Fibroblast of mammary gland (primary cell): ENCODE measurements around the gene LRRC1.

Experiments
- DNase-seq: peaks from one replicate; pipeline ENCODE4 v3.0.0-alpha.2; 2010; ENCODE audit warnings: low read depth
- H3K4me3 ChIP-seq: 2 replicates; pipeline ENCODE4 v1.5.1; 2011; ENCODE audit warnings: low read depth, mild to moderate bottlenecking, low read length, moderate library complexity; ENCODE audit not compliant: control insufficient read depth
- TF ChIP-seq, protein P1 (sequence below): conservative IDR thresholded peaks from 2 replicates; pipeline ENCODE4 v1.5.1; 2011; ENCODE audit warnings: low read depth, low read length, inconsistent platforms; ENCODE audit not compliant: control insufficient read depth, insufficient read depth

The LRRC1 gene

DNA sequence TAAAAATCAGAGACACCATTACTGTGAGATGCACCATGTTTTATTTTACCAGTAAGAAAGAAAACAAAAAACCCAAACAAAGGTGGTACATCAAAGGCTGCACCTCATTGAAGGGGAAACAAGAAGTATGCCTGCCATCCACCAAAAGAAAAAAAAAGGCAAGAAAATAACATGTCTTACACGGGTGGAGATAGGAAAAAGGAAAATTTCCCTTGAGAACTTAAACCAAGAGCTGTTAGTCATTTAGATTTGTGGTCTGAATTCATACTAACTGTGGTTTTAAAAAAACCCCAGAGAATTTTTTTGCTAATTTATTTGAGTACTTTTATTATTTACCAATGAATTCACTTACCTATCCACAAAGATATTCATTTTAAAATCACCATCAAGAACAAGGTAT lies 144.0 kb downstream of the LRRC1 start:
- no peak overlapping the region for H3K4me3 ChIP-seq
- DNase-seq: peak; percentile 47
- TF ChIP-seq, protein P1, sequence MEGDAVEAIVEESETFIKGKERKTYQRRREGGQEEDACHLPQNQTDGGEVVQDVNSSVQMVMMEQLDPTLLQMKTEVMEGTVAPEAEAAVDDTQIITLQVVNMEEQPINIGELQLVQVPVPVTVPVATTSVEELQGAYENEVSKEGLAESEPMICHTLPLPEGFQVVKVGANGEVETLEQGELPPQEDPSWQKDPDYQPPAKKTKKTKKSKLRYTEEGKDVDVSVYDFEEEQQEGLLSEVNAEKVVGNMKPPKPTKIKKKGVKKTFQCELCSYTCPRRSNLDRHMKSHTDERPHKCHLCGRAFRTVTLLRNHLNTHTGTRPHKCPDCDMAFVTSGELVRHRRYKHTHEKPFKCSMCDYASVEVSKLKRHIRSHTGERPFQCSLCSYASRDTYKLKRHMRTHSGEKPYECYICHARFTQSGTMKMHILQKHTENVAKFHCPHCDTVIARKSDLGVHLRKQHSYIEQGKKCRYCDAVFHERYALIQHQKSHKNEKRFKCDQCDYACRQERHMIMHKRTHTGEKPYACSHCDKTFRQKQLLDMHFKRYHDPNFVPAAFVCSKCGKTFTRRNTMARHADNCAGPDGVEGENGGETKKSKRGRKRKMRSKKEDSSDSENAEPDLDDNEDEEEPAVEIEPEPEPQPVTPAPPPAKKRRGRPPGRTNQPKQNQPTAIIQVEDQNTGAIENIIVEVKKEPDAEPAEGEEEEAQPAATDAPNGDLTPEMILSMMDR: no peak

DNA sequence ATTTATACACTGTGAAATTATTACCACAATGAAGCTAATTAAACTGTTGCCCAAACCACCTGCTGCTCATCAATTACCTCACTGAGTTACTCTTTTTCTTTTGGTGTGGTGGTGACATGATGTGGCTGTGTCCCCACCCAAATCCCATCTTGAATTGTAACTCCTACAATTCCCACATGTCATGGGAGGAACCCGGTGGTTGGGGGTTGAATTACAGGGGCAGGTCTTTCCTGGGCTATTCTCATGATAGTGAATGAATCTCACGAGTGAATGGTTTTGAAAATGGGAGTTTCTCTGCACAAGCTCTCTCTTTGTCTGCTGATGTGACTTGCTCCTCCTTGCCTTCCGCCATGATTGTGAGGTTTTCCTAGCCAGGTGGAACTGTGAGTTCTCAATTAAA lies 145.0 kb downstream of the LRRC1 start:
- TF ChIP-seq, protein P1: no peak
- H3K4me3 ChIP-seq: no peak overlapping the region
- DNase-seq: no peak

DNA sequence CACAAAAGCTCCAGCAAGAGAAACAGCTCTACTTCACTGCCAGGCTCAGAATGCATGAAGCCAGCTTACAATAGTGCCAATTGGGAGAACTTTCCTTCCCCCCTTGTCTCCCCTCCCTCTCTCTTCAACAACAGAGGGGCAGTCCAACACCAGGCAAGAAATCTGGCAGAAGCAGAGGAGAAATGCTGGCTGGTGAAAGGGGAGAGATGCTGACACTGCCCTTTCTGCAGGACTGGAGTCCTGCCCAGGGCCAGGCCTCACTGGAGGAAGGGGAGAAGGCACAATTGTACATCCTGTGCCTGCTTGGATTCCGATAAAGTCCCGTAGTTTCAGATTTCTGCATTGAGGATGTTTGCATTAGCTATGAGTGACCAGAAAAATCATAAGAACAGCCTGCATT lies 148.6 kb downstream of the LRRC1 start:
- H3K4me3 ChIP-seq: no peak overlapping the region
- TF ChIP-seq, protein P1: no peak
- no peak for DNase-seq

DNA sequence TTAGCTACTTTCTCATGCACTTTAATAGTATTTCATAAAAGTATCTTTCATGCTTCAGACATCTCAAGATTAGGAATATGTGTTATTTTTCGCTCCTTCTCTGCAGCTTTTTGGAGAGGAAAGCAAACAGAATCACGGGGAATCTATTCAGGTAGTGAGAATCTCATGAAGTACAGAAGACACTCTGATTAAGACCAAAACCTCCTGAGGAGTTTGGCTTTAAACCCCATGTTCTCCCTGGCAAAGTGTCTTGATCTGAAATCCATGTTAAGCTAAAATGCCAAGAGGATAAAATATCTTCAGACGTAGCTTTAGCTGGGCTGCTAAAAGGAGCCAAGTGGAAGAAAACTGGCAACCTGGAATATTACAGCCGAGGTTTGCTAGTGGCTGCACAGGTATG lies 149.3 kb downstream of the LRRC1 start:
- TF ChIP-seq, protein P1: no peak
- DNase-seq: no peak
- H3K4me3 ChIP-seq: no peak overlapping the region

DNA sequence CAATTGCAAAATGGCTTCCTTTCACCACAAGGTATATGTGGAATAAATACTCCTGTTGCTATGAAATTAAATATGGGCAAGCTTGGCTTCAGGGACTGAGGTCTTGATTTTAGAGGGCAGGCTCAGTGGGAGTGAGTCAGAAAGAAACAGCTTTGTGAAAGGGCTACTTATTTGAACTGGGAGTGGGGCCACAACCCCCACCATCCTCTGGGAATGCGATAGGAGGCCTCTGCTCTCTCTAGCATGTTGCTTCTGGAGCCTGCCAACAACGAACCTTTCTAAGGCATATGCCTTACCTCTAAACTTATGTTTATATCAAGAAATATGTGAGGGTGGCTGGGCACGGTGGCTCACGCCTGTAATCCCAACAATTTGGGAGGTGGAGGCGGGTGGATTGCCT lies 149.7 kb downstream of the LRRC1 start:
- TF ChIP-seq, protein P1: no peak
- H3K4me3 ChIP-seq: no peak overlapping the region
- DNase-seq: no peak

DNA sequence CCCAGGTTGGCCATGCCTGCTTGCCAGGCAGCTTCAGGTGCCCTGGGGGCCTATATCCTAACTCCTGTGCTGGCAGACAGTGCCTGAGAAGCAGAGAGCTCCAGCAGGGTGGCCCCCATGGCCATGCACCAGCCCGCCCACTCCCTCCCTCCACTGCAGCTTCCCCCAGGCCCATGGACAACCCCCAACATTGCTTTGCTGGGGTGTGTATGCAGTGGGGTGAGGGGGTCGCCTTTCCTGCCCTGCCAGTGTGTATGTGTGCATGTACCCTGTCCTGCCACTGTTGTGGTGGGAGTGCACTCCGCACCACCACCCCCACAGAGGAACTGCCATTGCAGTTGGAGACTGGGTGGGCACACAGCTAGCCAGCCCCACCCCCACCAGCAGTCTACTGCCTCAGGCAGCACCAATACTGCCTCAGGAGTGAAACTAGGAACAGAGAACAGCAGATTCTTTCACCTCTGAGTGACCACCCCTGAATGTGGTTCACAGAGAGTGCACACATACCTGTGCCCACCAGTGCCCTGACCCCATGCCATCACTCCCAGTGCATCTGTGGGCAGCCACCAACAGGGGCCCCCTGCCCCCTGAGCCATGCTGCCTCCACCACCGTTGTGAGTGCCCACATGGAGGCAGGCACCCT lies 151.1 kb downstream of the LRRC1 start:
- DNase-seq: no peak
- H3K4me3 ChIP-seq: no peak overlapping the region
- TF ChIP-seq, protein P1: no peak

DNA sequence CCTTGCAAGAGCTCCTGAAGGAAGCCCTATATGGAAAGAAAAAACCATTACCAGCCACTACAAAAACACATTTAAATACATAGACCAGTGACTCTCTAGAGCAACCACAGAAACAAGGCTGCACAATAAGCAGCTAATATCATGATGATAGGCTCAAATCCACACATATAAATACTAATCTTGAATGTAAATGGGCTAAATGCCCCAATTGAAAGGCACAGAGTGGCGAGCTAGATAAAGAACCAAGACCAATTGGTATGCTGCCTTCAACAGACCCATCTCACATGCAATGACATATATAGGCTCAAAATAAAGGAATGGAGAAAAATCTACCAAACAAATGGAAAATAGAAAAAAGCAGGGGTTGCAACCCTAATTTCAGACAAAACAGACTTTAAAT lies 153.0 kb downstream of the LRRC1 start:
- no peak overlapping the region for H3K4me3 ChIP-seq
- TF ChIP-seq, protein P1: no peak
- no peak for DNase-seq
